IPS-NIHi11 (cell line): ENCODE results near the gene FARS2.
"Not testable (repeated sequence)": the region's sequence is repeated elsewhere in the genome, so short reads cannot be mapped to it uniquely, and the experiment has no call there.

ENCODE experiments used
- DNase-seq: peaks from one replicate; pipeline ENCODE4 v3.0.0; 2012; ENCODE audit warnings: mixed read lengths, low spot score

Gene FARS2

GRCh38 chr6:5670811-5671561, 409.7 kb downstream of the FARS2 start:
- no peak for DNase-seq

DNA sequence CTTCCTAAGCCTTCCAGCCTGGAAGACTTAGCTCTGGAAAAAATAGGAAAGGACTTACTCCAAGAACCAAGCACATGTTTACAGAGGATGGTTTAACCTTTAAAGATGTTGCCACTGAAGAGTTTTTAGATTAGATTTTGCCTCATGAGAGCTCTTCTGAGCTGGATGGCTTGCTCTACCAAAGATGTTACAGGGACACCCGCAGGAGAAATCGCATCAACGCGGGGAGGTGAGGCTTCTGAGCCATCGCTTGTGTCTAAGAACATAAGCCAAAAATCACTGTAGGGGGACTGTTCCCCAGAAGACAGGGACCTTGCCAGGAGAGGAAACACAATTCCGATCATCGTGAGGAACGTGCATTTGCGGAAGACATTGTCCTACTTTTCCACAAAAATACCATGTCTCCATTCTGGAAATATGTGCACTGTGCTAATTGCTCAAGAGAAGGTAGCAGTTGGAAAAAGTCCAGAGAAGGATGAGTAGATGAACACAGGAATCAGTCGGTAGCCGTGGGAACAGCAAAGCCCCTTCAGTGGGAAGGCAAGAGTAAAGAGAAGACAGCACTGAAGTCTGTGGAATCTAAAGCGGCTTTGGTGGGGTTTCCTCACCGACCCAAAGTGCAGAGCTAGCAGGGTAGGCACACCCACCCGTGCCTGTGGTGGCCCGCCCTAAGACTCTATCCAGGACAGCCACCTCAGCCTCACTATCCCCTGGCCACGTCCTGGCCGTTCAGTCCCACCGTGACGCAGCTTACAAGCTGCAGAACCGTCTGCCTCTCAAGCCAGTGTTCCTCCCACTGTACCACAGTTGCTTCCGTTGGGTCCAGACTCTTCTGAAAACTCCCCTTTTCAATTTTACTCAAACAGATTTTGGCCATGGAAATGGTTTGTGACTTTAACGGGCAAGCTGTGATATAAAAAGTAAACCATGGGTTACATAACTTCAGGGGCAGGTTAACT, 410.6 kb downstream of the FARS2 start:
- DNase-seq = no peak

- peak; percentile 46 for DNase-seq
These were observed 411.3 kb downstream of the FARS2 start for GRCh38 chr6:5672581-5673011.

DNA sequence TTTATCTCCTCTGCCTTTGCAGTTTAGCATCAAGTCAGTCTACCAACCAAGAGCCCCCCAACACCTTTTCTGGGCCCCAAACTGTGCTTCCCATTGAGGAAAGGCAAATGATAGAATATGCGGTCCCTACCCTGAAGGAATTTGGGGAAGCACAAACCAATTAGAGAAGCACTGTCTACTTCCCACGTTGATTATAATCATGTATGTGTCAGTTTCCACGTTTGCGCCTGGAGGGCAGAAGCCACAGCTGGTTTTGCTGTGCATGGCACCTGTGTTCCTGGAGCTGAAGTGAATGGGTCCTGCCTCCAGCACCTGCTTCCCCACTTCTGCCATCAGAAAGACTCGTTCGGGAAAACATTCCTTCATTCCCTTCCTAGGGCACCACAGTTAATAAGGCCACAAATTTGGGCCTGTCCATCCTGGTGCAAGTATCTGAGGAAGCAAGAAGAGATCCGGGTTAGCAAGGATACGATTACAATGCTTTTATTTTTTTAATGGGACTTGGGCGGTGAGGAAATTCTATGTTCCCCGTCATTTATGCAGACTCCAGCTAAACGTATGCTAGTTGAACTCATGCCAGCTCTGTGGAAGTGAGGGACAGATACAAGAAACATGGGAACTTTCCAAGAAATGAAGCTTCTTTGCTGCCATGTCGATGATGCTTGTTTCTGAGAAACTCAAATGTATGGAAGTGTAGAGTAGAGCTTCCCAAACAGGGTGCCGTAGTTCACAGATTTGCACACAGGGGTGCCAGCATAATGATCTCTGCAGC, 411.9 kb downstream of the FARS2 start:
- no peak for DNase-seq

- DNase-seq = no peak
These were observed 412.8 kb downstream of the FARS2 start for GRCh38 chr6:5674141-5674540.

DNA sequence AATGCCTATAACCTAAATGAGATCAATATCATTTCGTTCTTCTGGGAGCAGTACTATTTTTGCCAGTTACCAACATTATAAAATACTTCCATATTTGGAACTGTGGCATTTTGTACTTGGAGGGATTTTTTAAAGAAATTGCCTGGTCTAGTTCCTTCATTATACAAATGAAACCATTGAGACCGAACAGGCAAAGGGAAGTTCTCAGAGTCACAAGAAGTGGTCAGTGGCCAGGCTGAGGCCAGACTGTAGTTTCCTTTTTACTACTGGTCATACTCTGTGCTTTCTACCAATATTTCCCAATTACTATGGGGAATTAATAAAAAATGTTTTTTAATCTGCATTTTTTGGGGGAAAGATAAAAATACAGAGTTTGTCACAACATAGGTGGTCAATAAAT, 413.4 kb downstream of the FARS2 start:
- DNase-seq = no peak

GRCh38 chr6:5676701-5677100, 415.4 kb downstream of the FARS2 start:
- no peak for DNase-seq

DNA sequence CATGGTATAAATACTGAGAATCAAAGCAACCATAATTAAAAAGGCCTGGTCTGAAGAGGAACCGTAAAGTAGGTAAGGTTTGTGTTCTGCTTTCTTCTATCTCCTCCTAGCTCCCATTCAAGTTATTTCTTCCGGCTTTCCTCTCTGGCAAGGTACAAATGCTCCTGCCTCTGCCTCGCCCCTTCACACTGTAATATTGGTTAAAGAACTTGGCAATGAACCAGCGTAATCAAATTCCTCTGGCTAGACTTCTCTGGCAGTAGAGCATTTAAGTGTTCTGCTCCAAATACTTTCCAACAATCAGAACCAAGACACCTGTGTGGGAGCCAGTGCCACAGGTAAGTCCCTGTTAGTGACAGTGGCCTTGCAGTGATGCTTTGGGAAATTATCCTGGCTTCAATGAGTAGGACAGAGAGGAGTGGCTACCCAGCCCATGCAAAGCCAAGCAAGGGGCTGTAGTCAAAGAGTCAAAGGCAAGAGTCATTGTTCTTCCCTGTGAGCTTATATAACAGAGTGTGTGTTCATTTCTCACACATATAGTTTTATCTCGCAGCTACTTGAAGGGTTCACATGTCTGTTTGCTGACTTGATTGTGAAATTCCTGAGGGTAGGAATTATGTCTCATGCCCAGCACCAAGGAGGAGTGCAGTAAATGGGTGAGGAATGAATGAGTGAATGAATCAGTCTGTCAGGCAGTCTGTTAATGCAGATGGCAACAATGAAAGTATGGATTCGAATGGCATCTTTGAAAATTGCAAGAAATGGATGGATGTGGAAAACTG, 416.1 kb downstream of the FARS2 start:
- no peak for DNase-seq

DNA sequence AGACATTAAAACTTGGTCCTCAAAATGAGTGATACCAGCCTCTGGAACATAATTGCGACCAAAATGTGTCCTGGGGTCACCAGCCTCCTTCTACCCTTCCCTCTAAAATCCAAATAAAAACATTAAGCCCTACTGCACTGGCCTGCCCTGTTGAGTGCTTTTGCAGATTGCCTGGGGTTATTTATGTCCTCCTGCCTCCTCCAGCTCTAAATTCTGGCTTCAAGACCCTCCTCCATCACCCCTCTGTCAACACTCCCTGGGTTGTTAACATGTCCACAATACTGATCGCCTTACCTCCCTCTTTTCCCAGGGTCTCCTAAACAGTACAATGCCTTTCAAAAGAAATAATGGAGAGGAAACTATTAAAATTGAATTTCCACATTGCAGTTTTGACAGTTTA, 418.0 kb downstream of the FARS2 start:
- no peak for DNase-seq

GRCh38 chr6:5679691-5680090, 418.4 kb downstream of the FARS2 start:
- DNase-seq = no peak

DNA sequence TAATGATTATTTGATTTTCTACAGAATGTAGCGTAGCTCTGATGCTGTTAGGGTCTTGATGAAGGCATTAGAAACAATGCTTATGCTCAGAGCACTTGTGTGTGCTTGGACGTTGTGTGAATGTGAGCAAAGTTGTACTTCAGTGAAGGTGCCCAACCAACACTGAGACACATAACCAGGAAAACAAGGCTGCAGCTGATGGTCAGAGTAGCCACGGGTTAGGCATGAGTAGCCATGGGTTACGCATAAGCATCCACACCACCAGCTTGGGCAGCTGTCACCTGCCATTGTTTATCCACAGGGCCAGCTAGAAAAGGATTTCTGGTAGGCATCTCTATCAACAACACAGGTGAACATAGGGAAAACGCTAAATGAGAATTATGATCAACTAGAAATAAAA, 418.8 kb downstream of the FARS2 start:
- DNase-seq = no peak

DNA sequence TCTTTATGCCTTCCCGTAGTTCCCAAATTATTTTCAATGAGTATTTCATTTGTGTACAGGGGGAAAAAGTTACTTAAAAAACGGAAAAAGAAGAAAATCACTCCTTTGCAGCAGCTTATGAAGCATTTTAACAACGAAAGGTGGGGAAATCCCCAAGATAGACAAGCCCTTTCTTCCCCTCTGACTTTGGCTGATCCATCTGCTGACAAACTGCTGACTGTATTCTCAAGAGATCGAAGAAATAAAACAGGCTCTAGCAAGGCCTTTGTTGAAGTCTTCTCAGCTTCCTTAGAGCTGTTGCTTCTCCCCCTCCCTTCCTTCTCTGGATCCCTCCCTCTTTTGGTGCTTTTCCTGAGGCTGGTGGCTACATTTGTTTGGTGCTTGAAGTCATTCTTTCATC, 420.2 kb downstream of the FARS2 start:
- no peak for DNase-seq

GRCh38 chr6:5682530-5682929, 421.2 kb downstream of the FARS2 start:
- DNase-seq = no peak

- not testable (repeated sequence) for DNase-seq
These were observed 422.4 kb downstream of the FARS2 start for GRCh38 chr6:5683747-5684146.

DNA sequence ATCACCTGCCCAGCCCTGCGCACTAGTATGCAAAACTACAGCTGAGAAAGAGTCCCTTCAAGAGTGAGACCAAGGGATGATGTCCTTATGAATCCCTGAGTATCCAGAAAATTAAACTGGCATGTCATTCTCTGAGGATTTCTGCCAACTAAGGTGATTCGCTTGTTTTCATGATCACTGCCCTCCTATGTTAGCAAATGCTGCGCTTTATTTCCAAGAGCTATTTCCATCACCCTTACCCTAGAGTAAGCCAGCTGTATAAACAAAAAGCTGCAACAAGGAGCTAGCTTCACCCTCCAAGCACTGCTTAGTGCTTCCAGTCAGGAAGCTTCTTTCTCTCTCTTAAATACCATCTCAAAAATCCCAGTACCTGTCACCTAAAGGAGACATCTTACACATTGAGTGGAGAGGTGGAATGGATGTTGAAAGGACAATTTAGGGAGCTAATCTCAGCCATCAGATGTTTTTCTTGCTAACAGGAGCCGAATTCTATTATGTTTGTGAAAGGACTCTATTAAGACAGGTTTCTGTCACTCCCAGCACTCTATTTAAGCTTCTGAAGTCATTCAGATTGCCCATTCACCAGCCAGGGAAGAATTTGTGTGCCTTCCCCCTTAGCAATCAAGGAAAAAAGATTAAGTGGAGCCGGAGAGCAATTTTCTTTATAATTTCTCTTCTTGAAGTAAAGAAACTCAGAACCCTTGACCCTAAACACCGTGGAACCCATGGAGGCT, 423.2 kb downstream of the FARS2 start:
- no peak for DNase-seq

- no peak for DNase-seq
These were observed 432.2 kb downstream of the FARS2 start for GRCh38 chr6:5693225-5694145.

DNA sequence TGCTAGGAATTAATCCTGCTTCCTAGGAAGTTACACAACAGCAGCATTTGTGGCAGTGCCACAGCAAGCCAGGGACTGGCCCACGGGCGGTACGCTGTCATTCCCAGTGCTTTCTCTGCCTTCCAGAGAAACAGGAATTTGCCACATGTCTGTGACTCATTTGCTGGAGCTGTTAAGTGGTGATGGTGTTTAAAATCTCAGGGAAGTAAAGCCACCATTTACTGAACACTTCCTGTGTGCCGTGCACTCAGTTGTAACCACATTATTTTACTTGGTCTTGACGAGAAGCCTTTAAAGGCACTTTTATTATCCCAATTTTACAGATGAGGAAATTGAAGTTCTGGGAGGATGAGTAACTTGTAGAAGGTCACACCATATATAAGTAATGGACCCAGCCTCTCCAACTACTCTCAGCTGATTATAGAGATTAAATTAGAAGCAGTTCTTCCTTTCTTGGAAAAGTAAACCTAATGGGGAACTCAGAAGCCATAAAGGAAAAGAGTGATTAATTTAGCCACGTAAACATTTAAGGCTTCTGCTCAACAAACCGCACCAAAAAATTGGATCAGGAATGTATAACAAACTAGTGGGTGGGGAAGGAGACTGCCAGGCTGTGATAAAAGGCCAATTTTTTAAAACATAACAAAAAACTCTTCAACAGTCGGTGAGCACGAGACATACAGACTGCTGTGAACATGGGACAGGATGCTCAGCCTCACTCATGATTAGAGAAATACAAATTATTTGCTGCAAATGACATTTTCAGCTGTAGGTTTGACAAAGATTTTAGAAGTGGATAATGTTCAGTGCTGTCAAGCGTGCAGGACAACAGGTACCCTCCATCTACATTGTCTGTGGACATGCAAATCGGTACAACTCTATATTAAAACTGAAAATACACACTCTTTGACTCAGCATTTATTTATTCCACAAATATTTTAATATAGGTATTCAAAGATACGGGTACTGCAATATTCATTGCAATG, 434.2 kb downstream of the FARS2 start:
- DNase-seq = no peak

DNA sequence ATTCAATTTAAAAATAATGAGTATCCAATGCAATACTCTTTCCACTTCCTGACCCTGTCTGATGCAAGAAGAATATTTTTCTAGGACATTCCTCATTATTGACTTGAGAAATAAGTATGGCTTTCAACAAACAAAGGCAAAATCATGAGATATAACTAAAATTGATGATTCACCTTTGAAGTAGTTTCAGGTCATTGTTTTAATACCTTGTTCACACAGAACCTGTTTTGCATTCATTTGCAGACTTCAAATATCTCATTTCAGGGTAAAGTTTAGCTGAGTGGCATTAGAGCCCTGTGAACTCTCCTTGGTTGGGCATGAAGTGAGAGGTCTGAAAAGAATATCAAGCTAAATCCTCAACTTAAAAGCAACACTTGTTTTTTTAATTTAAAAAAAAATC, 436.2 kb downstream of the FARS2 start:
- no peak for DNase-seq

DNA sequence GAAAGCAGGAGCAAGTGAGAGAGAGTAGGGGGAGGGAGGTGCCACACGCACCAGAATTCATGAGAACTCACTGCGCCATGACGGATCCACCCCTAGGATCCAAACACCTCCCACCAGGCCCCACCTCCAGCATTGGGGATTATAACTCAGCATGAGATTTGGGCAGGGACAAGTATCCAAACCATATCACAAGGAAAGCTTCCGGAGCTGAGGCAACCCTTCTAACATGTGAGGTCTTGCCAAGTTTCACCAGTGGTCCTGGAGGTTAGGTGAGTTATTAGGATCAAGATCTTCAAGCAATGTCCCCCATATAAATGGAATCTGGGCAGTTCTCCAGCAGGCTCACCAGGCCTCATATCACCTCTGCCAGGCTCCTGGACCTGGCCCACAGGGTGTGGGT, 437.0 kb downstream of the FARS2 start:
- no peak for DNase-seq
